Calu3 (cell line): ENCODE results near the gene SAXO2. TPM values are rescaled to one million over a fixed set of nuclear protein-coding genes. Genes with fewer than 3 reads are reported as not detected.
"Not testable (repeated sequence)": the region's sequence is repeated elsewhere in the genome, so short reads cannot be mapped to it uniquely, and the experiment has no call there.

Source experiments
- BruUV-seq: library from RNA; stranded (reverse); fragments of 400-500 nt; replicated peaks from 2 replicates; lab custom pipeline; 2021; lab: Mats Ljungman, UMichigan
- CTCF ChIA-PET: fragments of 300-600 bp; sonication (Branson Sonifier 250); formaldehyde crosslinking; loops from one replicate; lab custom pipeline; 2022; ENCODE audit warnings: antibody characterized with exemption; lab: Charles Lee
- DNase-seq: peaks from one replicate; pipeline ENCODE4 v3.0.0; 2022
- H3K27ac Mint-ChIP-seq: one replicate; pipeline ENCODE4 v1.8.0; 2022; ENCODE audit warnings: mixed read lengths; ENCODE audit not compliant: unreplicated experiment
- H3K27me3 Mint-ChIP-seq: one replicate; pipeline ENCODE4 v1.8.0; 2022; ENCODE audit warnings: mixed read lengths; ENCODE audit not compliant: unreplicated experiment
- H3K36me3 Mint-ChIP-seq: one replicate; pipeline ENCODE4 v1.8.0; 2022; ENCODE audit warnings: mild to moderate bottlenecking, moderate library complexity, mixed read lengths; ENCODE audit not compliant: insufficient read depth, unreplicated experiment
- H3K4me1 Mint-ChIP-seq: one replicate; pipeline ENCODE4 v1.8.0; 2022; ENCODE audit warnings: mild to moderate bottlenecking, low read depth, mixed read lengths; ENCODE audit not compliant: unreplicated experiment
- H3K4me3 Mint-ChIP-seq: one replicate; pipeline ENCODE4 v1.8.0; 2022; ENCODE audit warnings: mild to moderate bottlenecking, low read depth, moderate library complexity, mixed read lengths; ENCODE audit not compliant: unreplicated experiment
- H3K9me3 Mint-ChIP-seq: one replicate; pipeline ENCODE4 v1.8.0; 2022; ENCODE audit warnings: low read depth, mixed read lengths; ENCODE audit not compliant: unreplicated experiment
- intact Hi-C: fragments of 100-400 bp; cut with micrococcal nuclease; formaldehyde crosslinking; loops from one replicate; pipeline ENCODE4 v1.10.0; 2022; ENCODE audit not compliant: unreplicated experiment
- total RNA-seq: library from RNA; stranded (reverse); gene quantifications from 2 replicates; pipeline ENCODE4 v1.2.3, GENCODE V29; 2022

The SAXO2 gene
- total RNA-seq, 1 experiment from 2014 or later, result 5.3 TPM

GRCh38 chr15:82324831-82325230 lies 62.2 kb downstream of the SAXO2 start:
- H3K36me3 Mint-ChIP-seq, H3K27me3 Mint-ChIP-seq, H3K9me3 Mint-ChIP-seq, H3K4me3 Mint-ChIP-seq, H3K27ac Mint-ChIP-seq, intact Hi-C loops, CTCF ChIA-PET, BruUV-seq, DNase-seq, H3K4me1 Mint-ChIP-seq: not testable (repeated sequence)

- H3K27ac Mint-ChIP-seq, CTCF ChIA-PET: not testable (repeated sequence)
These were observed 63.0 kb downstream of the SAXO2 start for GRCh38 chr15:82325646-82326045.

GRCh38 chr15:82326896-82327295 lies 64.3 kb downstream of the SAXO2 start:
- DNase-seq, intact Hi-C loops, BruUV-seq, H3K27ac Mint-ChIP-seq, H3K4me3 Mint-ChIP-seq, H3K4me1 Mint-ChIP-seq, CTCF ChIA-PET, H3K9me3 Mint-ChIP-seq, H3K27me3 Mint-ChIP-seq, H3K36me3 Mint-ChIP-seq: not testable (repeated sequence)

More at GRCh38 chr15:82325646-82326045, 63.0 kb downstream of the SAXO2 start:
- H3K27me3 Mint-ChIP-seq, H3K4me1 Mint-ChIP-seq, H3K4me3 Mint-ChIP-seq, BruUV-seq, H3K9me3 Mint-ChIP-seq, H3K36me3 Mint-ChIP-seq, DNase-seq, intact Hi-C loops: not testable (repeated sequence)

- BruUV-seq, CTCF ChIA-PET, H3K36me3 Mint-ChIP-seq, H3K4me3 Mint-ChIP-seq, H3K27me3 Mint-ChIP-seq, H3K4me1 Mint-ChIP-seq, intact Hi-C loops, H3K9me3 Mint-ChIP-seq, H3K27ac Mint-ChIP-seq, DNase-seq: not testable (repeated sequence)
These were observed 64.8 kb downstream of the SAXO2 start for GRCh38 chr15:82327372-82327771.

GRCh38 chr15:82329039-82329438 lies 66.4 kb downstream of the SAXO2 start:
- H3K4me3 Mint-ChIP-seq, intact Hi-C loops, H3K36me3 Mint-ChIP-seq, CTCF ChIA-PET, H3K9me3 Mint-ChIP-seq, H3K27me3 Mint-ChIP-seq, BruUV-seq, H3K4me1 Mint-ChIP-seq, H3K27ac Mint-ChIP-seq: not testable (repeated sequence)
- peak; percentile 28 for DNase-seq

GRCh38 chr15:82330921-82331320 lies 68.3 kb downstream of the SAXO2 start:
- DNase-seq, H3K27me3 Mint-ChIP-seq, H3K4me3 Mint-ChIP-seq, H3K36me3 Mint-ChIP-seq, H3K9me3 Mint-ChIP-seq, intact Hi-C loops, H3K27ac Mint-ChIP-seq, H3K4me1 Mint-ChIP-seq, CTCF ChIA-PET, BruUV-seq: not testable (repeated sequence)

- H3K36me3 Mint-ChIP-seq, intact Hi-C loops, H3K27ac Mint-ChIP-seq, H3K4me1 Mint-ChIP-seq, BruUV-seq, H3K9me3 Mint-ChIP-seq, H3K4me3 Mint-ChIP-seq, DNase-seq, H3K27me3 Mint-ChIP-seq, CTCF ChIA-PET: not testable (repeated sequence)
These were observed 69.1 kb downstream of the SAXO2 start for GRCh38 chr15:82331576-82332304.

GRCh38 chr15:82332711-82333602 lies 70.3 kb downstream of the SAXO2 start:
- intact Hi-C loops, BruUV-seq, H3K4me1 Mint-ChIP-seq, DNase-seq, CTCF ChIA-PET, H3K4me3 Mint-ChIP-seq, H3K27ac Mint-ChIP-seq, H3K9me3 Mint-ChIP-seq, H3K36me3 Mint-ChIP-seq, H3K27me3 Mint-ChIP-seq: not testable (repeated sequence)

GRCh38 chr15:82333603-82334553 lies 71.3 kb downstream of the SAXO2 start:
- intact Hi-C loops, H3K4me1 Mint-ChIP-seq, H3K9me3 Mint-ChIP-seq, BruUV-seq, H3K36me3 Mint-ChIP-seq, H3K4me3 Mint-ChIP-seq, CTCF ChIA-PET, H3K27ac Mint-ChIP-seq, H3K27me3 Mint-ChIP-seq, DNase-seq: not testable (repeated sequence)
